GM18520 (cell line): ENCODE results near the gene NPB.
A peak's percentile ranks its signal among the peaks of the same experiment; 100 is the strongest.

Source experiments
- ATAC-seq: cut with Tn5 transposase; IDR thresholded peaks from one replicate; pipeline ENCODE4 v1.9.1; 2021; ENCODE audit not compliant: unreplicated experiment

Gene NPB

GRCh38 chr17:81924557-81925532 is 22.8 kb downstream of the NPB start:
- ATAC-seq: no peak

- ATAC-seq: no peak
These were observed 23.9 kb downstream of the NPB start for GRCh38 chr17:81925860-81926450.

GRCh38 chr17:81926451-81927151 is 24.6 kb downstream of the NPB start:
- ATAC-seq: no peak

GRCh38 chr17:81927152-81927652 is 25.2 kb downstream of the NPB start:
- peak; percentile 7 for ATAC-seq

- peak; percentile 67 for ATAC-seq
These were observed 25.9 kb downstream of the NPB start, which contains the start of gene MAFG for GRCh38 chr17:81927653-81928543. Gene MAFG, minus strand, starts transcription at chr17:81927735. Its CDS starts 4,550 bp downstream, at chr17:81923185.

- no peak for ATAC-seq
These were observed 26.7 kb downstream of the NPB start for GRCh38 chr17:81928544-81929252.

GRCh38 chr17:81929253-81930141 is 27.5 kb downstream of the NPB start:
- ATAC-seq: no peak

GRCh38 chr17:81930142-81931125 is 28.4 kb downstream of the NPB start:
- ATAC-seq: no peak

- no peak for ATAC-seq
These were observed 29.1 kb downstream of the NPB start for GRCh38 chr17:81931189-81931556.

- no peak for ATAC-seq
These were observed 29.7 kb downstream of the NPB start for GRCh38 chr17:81931557-81932332.

- ATAC-seq: no peak
These were observed 30.4 kb downstream of the NPB start for GRCh38 chr17:81932333-81932983.

GRCh38 chr17:81933178-81933699 is 31.2 kb downstream of the NPB start:
- ATAC-seq: no peak

GRCh38 chr17:81934098-81934757 is 32.2 kb downstream of the NPB start:
- ATAC-seq: no peak

GRCh38 chr17:81934850-81935708 is 33.0 kb downstream of the NPB start:
- ATAC-seq: no peak

GRCh38 chr17:81935709-81936084 is 33.7 kb downstream of the NPB start:
- no peak for ATAC-seq
